Lower leg skin (tissue), 4 donors: Measurements from ENCODE around the gene RPL9. TPM values are rescaled to one million over a fixed set of nuclear protein-coding genes. Genes with fewer than 3 reads are reported as not detected.

Experiments
- DNase-seq, 2 donors: peaks; one replicate each; pipeline ENCODE4 v3.0.0-alpha.2; 2019; ENCODE audit warnings: low spot score in 2 of 2
- H3K4me3 ChIP-seq: fragments of 200-600 bp; sonication (generic); 2 replicates; pipeline ENCODE4 v1.5.1; 2017; ENCODE audit warnings: mild to moderate bottlenecking, low read depth; ENCODE audit not compliant: poor library complexity, severe bottlenecking
- CTCF ChIP-seq, 3 donors: fragments of 450-650 bp; IDR thresholded peaks; one replicate each; pipeline ENCODE4 v1.5.1; 2016; ENCODE audit warnings: antibody characterized with exemption in 3 of 3, mild to moderate bottlenecking in 3 of 3, moderate library complexity in 2 of 3
- POLR2A ChIP-seq, 2 donors: fragments of 450-650 bp; IDR thresholded peaks; one replicate each; pipeline ENCODE4 v1.6.1; 2016 to 2017; ENCODE audit warnings: antibody characterized with exemption in 2 of 2, mild to moderate bottlenecking in 1 of 2, moderate library complexity in 1 of 2
- WGBS, 2 donors: methylation state at CpG; one replicate each; pipeline ENCODE4 v1.1.5; 2018; 5-methylcytosine and 5-hydroxymethylcytosine counted together
- intact Hi-C: fragments of 100-400 bp; cut with DNase I; formaldehyde crosslinking; loops from one replicate; pipeline ENCODE4 v1.15.0; 2023; ENCODE audit warnings: low total_unique reads
- total RNA-seq, 4 donors: library from RNA; depleted of rRNA; stranded (reverse); fragments of >200 nt; gene quantifications; one replicate each; pipeline ENCODE4 v1.1.0, GENCODE V29; 2016

Gene RPL9
- total RNA-seq, 4 donors from 2014 or later = 2,484 to 4,074 (median 3,563) TPM

GRCh38 chr4:39456946-39457763, 1.6 kb downstream of the RPL9 start:
- TF ChIP-seq POLR2A (IDR thresholded peaks at IDR 0.05) (no peak), CTCF (IDR thresholded peaks at IDR 0.05) (no peak)
- no peak overlapping the region for H3K4me3 ChIP-seq
- intact Hi-C loops = no loop called here
- DNase-seq = no peak
- 63 to 73% methylated on average over 10 of the region's 10 CpGs for WGBS, 2 donors

- TF ChIP-seq POLR2A (IDR thresholded peaks at IDR 0.05) (no peak), CTCF (IDR thresholded peaks at IDR 0.05) (no peak)
- DNase-seq = no peak
- intact Hi-C loops = no loop called here
- WGBS, 2 donors = 89 to 91% methylated on average over 6 of the region's 6 CpGs
- no peak overlapping the region for H3K4me3 ChIP-seq
Measured at GRCh38 chr4:39455486-39455885, 3.2 kb downstream of the RPL9 start.

GRCh38 chr4:39453738-39454137, 5.0 kb downstream of the RPL9 start:
- WGBS, 2 donors = 75 to 76% methylated on average over 2 of the region's 2 CpGs
- DNase-seq = no peak
- no peak overlapping the region for H3K4me3 ChIP-seq
- intact Hi-C loops = no loop called here
- TF ChIP-seq CTCF (IDR thresholded peaks at IDR 0.05) = no peak
- no peak for TF ChIP-seq POLR2A (IDR thresholded peaks at IDR 0.05)

GRCh38 chr4:39452860-39453587, 5.7 kb downstream of the RPL9 start:
- TF ChIP-seq POLR2A (IDR thresholded peaks at IDR 0.05) (no peak), CTCF (IDR thresholded peaks at IDR 0.05) (no peak)
- WGBS, 2 donors = 86 to 88% methylated on average over 11 of the region's 11 CpGs
- intact Hi-C loops = no loop called here
- DNase-seq = no peak
- no peak overlapping the region for H3K4me3 ChIP-seq

GRCh38 chr4:39452153-39452859, 6.4 kb downstream of the RPL9 start:
- no peak for DNase-seq
- 84% methylated on average over 6 of the region's 6 CpGs for WGBS, 2 donors
- TF ChIP-seq CTCF (IDR thresholded peaks at IDR 0.05) = no peak
- TF ChIP-seq POLR2A (IDR thresholded peaks at IDR 0.05) = no peak
- H3K4me3 ChIP-seq = no peak overlapping the region
- intact Hi-C loops = no loop called here
